Lower lobe of right lung (tissue), 2 donors: Measurements from ENCODE around the gene INTS11. TPM values are rescaled to one million over a fixed set of nuclear protein-coding genes. Genes with fewer than 3 reads are reported as not detected.
A peak's percentile ranks its signal among the peaks of the same experiment; 100 is the strongest.

Experiments
- ATAC-seq, 2 donors: fragments of 200-7000 bp; cut with Tn5 transposase; one replicate each; pipeline ENCODE4 v1.9.1; 2020 to 2022; ENCODE audit warnings: mild to moderate bottlenecking in 2 of 2, moderate library complexity in 2 of 2
- DNase-seq: peaks from one replicate; pipeline ENCODE4 v3.0.0-alpha.2; 2020
- H3K27ac ChIP-seq: fragments of 200-600 bp; one replicate; pipeline ENCODE4 v1.8.0; 2022
- H3K27me3 ChIP-seq: fragments of 200-600 bp; one replicate; pipeline ENCODE4 v1.8.0; 2022; ENCODE audit warnings: low read depth
- H3K36me3 ChIP-seq: fragments of 200-600 bp; one replicate; pipeline ENCODE4 v1.8.0; 2022; ENCODE audit warnings: mild to moderate bottlenecking
- H3K4me1 ChIP-seq: fragments of 200-600 bp; one replicate; pipeline ENCODE4 v1.8.0; 2022
- H3K4me3 ChIP-seq: fragments of 200-600 bp; one replicate; pipeline ENCODE4 v1.8.0; 2022; ENCODE audit warnings: mild to moderate bottlenecking
- H3K9me3 ChIP-seq: fragments of 200-600 bp; one replicate; pipeline ENCODE4 v1.8.0; 2022
- CTCF ChIP-seq: fragments of 200-600 bp; IDR thresholded peaks from one replicate; pipeline ENCODE4 v1.8.0; 2022; ENCODE audit warnings: antibody characterized with exemption, mild to moderate bottlenecking
- intact Hi-C: fragments of 100-400 bp; cut with DNase I; formaldehyde crosslinking; loops from one replicate; pipeline ENCODE4 v1.11.0; 2022
- total RNA-seq: library from RNA; stranded (reverse); fragmentation: NEBNext Ultra II Directional; extraction: Animal tissue kit (Norgen Biotek cat#: 25700); gene quantifications from one replicate; pipeline ENCODE4 v1.2.1, GENCODE V29; 2021
- donor health status: DM: no; HTN: yes; CAD: no; lungs with severe emphysema.

The INTS11 gene
- total RNA-seq, 1 donor from 2014 or later = 88.9 TPM

GRCh38 chr1:1291548-1292441 is 32.7 kb downstream of the INTS11 start:
- intact Hi-C loops = no loop called here
- H3K9me3 ChIP-seq = no peaks in the 10 kb centered on the region
- peaks cover 10% of the 10 kb centered on the region for H3K27me3 ChIP-seq
- no peaks in the 10 kb centered on the region for H3K4me1 ChIP-seq
- H3K4me3 ChIP-seq = no peak overlapping the region
- peak; percentile 78 for DNase-seq
- peak; percentile 72 to 84 for ATAC-seq
- H3K27ac ChIP-seq = no peak overlapping the region
- peak; percentile 57 for TF ChIP-seq CTCF
- H3K36me3 ChIP-seq = peaks cover 14% of the 10 kb centered on the region

- Histone ChIP-seq H3K36me3 (peaks cover 13% of the 10 kb centered on the region), H3K4me3 (no peak overlapping the region), H3K9me3 (no peaks in the 10 kb centered on the region), H3K27ac (no peak overlapping the region), H3K4me1 (no peaks in the 10 kb centered on the region), H3K27me3 (peaks cover 17% of the 10 kb centered on the region)
- intact Hi-C loops = no loop called here
- DNase-seq = no peak
- ATAC-seq = peak; percentile 2 to 9
- no peak for TF ChIP-seq CTCF
These were observed 33.4 kb downstream of the INTS11 start for GRCh38 chr1:1291023-1291528.

- Histone ChIP-seq H3K36me3 (peaks cover 5% of the 10 kb centered on the region), H3K4me3 (no peak overlapping the region), H3K9me3 (no peaks in the 10 kb centered on the region), H3K4me1 (no peaks in the 10 kb centered on the region), H3K27me3 (peaks cover 23% of the 10 kb centered on the region), H3K27ac (no peak overlapping the region)
- DNase-seq (peak; percentile 70), ATAC-seq (peak; percentile 37 to 52)
- peak; percentile 58 for TF ChIP-seq CTCF
- intact Hi-C loops = no loop called here
These were observed 34.2 kb downstream of the INTS11 start for GRCh38 chr1:1290238-1290731.

GRCh38 chr1:1287288-1288110 is 37.0 kb downstream of the INTS11 start:
- Histone ChIP-seq H3K4me1 (no peaks in the 10 kb centered on the region), H3K27me3 (peaks cover 29% of the 10 kb centered on the region), H3K9me3 (no peaks in the 10 kb centered on the region), H3K36me3 (no peaks in the 10 kb centered on the region), H3K27ac (no peak overlapping the region), H3K4me3 (no peak overlapping the region)
- DNase-seq = peak; percentile 42
- ATAC-seq = no peak
- intact Hi-C loops = no loop called here
- no peak for TF ChIP-seq CTCF
